A549 (cell line): Measurements from ENCODE around the gene DYRK1A.

Experiments
- CHD4 ChIP-seq: fragments of 200-600 bp; sonication (generic); IDR thresholded peaks from 2 replicates; pipeline ENCODE4 v1.6.1; 2016; ENCODE audit warnings: antibody characterized with exemption, mild to moderate bottlenecking, borderline replicate concordance
- CTCF ChIP-seq: fragments of >200 bp; sonication (Bioruptor Twin); formaldehyde crosslinking; IDR thresholded peaks from 3 replicates; pipeline ENCODE4 v1.5.1; 2016
- JUN ChIP-seq, 2 experiments: fragments of >200 bp; sonication (Bioruptor Twin); formaldehyde crosslinking; IDR thresholded peaks; 2 replicates in 1 of 2; 3 replicates in 1 of 2; pipeline ENCODE4 v1.6.1; 2016 to 2017
- KDM1A ChIP-seq: fragments of 200-600 bp; sonication (generic); IDR thresholded peaks from 2 replicates; pipeline ENCODE4 v1.6.1; 2016; ENCODE audit warnings: low read depth, mild to moderate bottlenecking
- NPAS2 ChIP-seq: fragments of 250-450 bp; sonication (Bioruptor Pico); IDR thresholded peaks from 2 replicates; pipeline ENCODE4 v1.8.0; 2022; ENCODE audit warnings: mild to moderate bottlenecking, moderate library complexity, borderline replicate concordance
- PHF8 ChIP-seq: fragments of 200-600 bp; sonication (generic); IDR thresholded peaks from 2 replicates; pipeline ENCODE4 v1.6.1; 2016; ENCODE audit warnings: low read depth, mild to moderate bottlenecking, antibody characterized with exemption, moderate library complexity, borderline replicate concordance
- POLR2A ChIP-seq: IDR thresholded peaks from 2 replicates; pipeline ENCODE4 v1.6.1; 2012; ENCODE audit warnings: mild to moderate bottlenecking, low read length
- REST ChIP-seq: fragments of 200-600 bp; sonication (generic); IDR thresholded peaks from 2 replicates; pipeline ENCODE4 v1.6.1; 2016; ENCODE audit warnings: antibody characterized with exemption, mild to moderate bottlenecking, moderate library complexity
- RFX5 ChIP-seq: fragments of 450-650 bp; IDR thresholded peaks from 2 replicates; pipeline ENCODE4 v1.7.1; 2014; ENCODE audit warnings: antibody characterized with exemption, mild to moderate bottlenecking, moderate library complexity
- RNF2 ChIP-seq: fragments of 200-600 bp; sonication (generic); IDR thresholded peaks from 2 replicates; pipeline ENCODE4 v1.6.1; 2016; ENCODE audit warnings: low read depth, mild to moderate bottlenecking, antibody characterized with exemption, moderate library complexity, borderline replicate concordance
- SMC3 ChIP-seq: fragments of >200 bp; sonication (Bioruptor Twin); formaldehyde crosslinking; IDR thresholded peaks from 3 replicates; pipeline ENCODE4 v1.6.1; 2018; ENCODE audit warnings: inconsistent platforms
- USF2 ChIP-seq: fragments of 450-650 bp; IDR thresholded peaks from 2 replicates; pipeline ENCODE4 v1.6.1; 2014; ENCODE audit warnings: antibody characterized with exemption
- ZFP36 ChIP-seq: fragments of 450-650 bp; IDR thresholded peaks from 2 replicates; pipeline ENCODE4 v1.6.1; 2014; ENCODE audit warnings: borderline replicate concordance; ENCODE audit not compliant: partially characterized antibody
- ZSCAN20 ChIP-seq: fragments of 250-450 bp; sonication (Bioruptor Pico); IDR thresholded peaks from 2 replicates; pipeline ENCODE4 v1.8.0; 2022; ENCODE audit warnings: mild to moderate bottlenecking, moderate library complexity

- TF ChIP-seq CTCF (no peak), KDM1A (no peak), NPAS2 (no peak), POLR2A (no peak), JUN (IDR thresholded peaks at IDR 0.05) (no peak), REST (no peak), ZSCAN20 (no peak), USF2 (no peak), SMC3 (no peak), RFX5 (no peak), CHD4 (no peak), RNF2 (no peak), ZFP36 (no peak), PHF8 (no peak)
These were observed 2.6 kb upstream of the DYRK1A start for GRCh38 chr21:37363936-37364335.
